ENCODE data around the gene GPR37L1.

GPR37L1 gene, protein sequence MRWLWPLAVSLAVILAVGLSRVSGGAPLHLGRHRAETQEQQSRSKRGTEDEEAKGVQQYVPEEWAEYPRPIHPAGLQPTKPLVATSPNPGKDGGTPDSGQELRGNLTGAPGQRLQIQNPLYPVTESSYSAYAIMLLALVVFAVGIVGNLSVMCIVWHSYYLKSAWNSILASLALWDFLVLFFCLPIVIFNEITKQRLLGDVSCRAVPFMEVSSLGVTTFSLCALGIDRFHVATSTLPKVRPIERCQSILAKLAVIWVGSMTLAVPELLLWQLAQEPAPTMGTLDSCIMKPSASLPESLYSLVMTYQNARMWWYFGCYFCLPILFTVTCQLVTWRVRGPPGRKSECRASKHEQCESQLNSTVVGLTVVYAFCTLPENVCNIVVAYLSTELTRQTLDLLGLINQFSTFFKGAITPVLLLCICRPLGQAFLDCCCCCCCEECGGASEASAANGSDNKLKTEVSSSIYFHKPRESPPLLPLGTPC

DNA sequence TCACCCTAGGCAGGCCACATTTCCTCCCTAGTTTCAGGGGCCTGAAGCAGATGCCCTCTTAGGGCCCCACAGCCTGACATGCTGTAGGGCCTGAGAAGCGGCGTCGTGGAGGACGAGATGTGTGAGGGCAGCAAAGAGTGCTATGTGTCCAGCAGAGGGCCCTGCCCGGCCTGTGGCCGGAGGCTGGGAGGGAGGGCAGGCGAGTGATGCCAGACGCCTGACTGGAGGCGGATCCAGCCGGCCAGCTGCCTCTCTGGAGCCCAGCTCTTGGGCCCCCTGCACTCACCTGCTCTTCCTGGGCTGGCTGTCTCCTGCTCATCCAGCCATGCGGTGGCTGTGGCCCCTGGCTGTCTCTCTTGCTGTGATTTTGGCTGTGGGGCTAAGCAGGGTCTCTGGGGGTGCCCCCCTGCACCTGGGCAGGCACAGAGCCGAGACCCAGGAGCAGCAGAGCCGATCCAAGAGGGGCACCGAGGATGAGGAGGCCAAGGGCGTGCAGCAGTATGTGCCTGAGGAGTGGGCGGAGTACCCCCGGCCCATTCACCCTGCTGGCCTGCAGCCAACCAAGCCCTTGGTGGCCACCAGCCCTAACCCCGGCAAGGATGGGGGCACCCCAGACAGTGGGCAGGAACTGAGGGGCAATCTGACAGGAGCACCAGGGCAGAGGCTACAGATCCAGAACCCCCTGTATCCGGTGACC is at the start of gene GPR37L1:
TSS of gene GPR37L1 (plus strand) at position 279 of the 697 bp plus-strand sequence. CDS start at position 326, 47 bp downstream.
- no peak for FAIRE-seq

DNA sequence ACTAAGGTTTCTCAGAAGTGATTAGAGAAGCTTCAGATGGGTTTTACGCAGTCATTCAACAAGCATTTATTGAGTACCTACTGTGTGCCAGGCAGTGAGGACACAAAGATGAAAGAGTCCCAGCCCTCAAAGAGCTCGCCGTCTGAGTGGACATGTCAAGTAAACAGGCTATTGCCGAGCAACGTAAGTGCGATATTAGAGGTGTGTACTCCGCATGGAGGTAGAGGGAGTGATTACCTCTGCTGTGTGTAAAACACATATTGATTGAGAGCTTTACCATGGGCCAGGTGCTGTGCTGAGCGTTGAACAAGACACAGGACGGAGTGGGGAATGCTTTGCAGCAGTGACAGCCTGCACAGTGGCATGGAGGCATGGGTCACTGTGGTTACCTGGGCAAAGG is 49.5 kb upstream of the GPR37L1 start:
- FAIRE-seq, result no peak

DNA sequence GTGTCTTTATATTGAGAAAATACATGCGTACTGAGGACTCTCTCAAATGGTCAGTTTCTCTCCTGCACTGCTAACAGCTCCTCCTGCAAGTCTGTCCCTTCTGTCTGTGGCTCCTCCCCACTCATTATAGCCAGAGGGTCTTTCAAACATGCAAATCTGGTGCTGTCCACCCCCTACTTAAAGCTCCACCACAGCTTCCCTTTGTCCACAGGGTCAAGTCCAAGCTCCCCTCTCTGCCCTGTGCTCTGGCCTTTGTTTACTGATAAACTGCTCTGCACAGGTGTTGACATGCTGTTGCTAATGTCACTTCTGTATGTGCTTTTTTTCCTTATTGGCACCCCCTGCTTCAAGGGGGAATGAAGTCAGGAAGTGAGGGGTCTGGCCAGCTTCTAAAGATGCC is 47.7 kb upstream of the GPR37L1 start:
- no peak for FAIRE-seq

DNA sequence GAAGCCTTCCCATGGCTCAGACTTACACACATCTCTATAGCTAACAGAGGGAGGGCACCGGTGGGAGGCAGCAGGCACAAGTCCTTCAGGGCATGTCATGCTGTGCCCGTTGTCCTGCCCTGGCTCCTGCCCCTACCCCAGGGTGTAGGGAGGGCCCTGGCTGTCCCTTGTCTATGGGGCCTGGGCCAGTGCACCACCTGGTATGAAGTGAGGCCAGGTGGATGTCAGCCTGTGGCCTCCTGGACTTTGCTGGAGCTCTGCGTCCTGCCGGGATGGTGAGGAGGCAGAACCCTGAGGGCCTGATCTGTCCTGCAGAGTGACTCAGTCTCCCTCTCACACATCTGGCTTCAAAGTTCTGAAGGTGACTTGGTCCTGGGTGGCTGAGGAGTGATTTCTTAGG is 47.3 kb upstream of the GPR37L1 start:
- FAIRE-seq, result no peak

DNA sequence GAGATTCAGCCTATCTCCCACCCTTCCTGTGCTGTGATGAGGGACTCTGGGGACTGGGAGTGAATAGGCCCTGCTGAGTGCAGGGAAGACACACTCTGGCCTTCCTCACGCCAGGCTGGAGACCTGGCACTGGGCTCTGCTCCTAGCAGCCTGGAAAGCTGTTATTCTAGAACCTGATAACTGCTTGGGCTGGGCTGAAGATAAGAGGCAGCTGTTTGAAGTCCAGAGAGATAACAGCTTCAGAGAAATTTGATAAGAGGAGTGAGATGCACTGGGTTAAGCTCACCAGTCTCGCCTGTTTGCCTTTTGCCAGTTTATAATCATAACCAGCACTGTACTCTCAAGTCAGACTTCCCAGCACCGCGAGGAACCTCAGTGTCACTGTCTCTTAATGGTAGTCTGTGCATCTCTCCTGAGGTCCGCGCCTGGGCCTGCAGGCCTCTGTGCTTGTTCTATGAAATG is 46.6 kb upstream of the GPR37L1 start:
- no peak for FAIRE-seq

DNA sequence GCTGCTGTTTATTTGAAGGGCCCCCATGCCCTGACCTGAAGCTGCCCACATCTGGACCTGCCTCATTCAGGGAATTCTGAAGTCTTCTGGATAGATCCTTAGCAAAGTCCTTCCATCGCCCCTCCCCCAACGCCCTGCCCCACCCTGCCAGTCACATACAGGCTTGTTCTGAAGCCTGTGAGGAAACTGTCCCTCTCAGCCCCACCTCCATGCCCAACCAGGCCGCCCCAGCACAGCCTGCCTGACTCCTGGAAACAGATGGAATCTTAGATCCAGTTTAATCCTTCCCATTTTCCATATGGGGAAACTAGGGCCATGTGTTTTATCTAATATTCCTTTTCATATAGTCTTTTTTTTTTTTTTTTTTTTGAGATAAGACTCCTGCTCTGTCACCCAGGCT is 44.5 kb upstream of the GPR37L1 start:
- FAIRE-seq, result no peak

DNA sequence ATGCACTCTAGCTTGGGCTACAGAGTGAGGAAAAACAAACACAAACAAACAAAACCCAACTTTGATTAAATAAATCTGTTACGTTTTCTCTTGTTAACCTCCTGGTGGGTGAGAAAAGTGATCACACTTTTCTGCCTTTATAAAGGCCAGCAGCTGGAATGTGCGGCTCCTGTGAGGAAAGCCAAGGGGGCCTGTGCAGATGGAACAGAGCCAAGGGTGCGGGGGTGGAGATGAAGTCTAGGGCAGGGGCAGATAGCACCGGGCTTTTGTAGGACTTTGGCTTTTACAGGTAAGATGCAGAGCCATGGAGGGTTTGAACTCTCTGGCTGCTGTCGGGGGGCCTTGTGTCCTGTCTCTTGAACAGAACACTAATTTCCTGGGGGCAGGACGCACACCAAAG is 40.7 kb upstream of the GPR37L1 start:
- FAIRE-seq, result no peak

DNA sequence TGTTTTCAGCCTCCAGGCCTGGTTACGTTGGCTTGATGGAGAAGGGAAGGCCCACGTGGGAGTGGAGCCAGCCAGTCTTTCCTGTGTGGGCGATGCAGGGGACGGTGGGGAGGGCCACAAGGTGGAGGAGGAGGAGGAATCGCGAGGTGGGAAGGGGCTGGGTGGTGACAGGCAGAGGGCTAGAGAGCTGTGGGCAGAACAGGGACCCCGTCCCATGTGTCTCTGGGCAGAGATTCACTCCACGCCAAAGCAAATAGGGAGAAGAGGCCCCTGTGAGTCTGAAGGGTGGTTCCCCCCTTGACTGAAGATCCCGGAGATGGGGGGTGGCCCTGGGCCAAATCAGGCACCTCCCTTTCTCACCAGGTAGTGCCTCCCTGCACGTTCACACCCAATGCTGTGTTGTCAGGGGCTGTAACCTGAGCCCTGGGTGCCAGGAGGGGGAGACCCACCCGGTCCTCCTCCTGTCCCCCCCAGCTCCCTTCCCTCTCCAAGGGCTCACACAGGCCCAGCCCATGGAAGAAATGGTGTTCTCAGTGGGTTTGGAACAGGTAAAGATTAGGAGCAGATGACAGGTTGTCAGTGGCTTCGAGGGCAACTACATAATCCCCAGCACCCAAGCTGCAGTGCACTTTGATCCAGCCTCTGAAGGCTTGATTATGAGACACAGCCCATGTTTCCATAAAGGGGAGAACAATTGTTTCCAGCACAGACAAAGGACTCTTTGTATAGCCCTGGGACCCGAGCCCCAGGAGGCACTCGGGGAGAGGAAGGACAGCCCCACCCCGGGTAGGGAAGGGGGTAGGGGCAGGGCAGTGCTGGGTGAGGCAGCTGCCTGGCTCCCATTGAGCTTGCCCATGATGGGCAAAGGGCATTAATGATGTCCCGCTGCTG is 37.7 kb upstream of the GPR37L1 start:
- FAIRE-seq, result no peak

DNA sequence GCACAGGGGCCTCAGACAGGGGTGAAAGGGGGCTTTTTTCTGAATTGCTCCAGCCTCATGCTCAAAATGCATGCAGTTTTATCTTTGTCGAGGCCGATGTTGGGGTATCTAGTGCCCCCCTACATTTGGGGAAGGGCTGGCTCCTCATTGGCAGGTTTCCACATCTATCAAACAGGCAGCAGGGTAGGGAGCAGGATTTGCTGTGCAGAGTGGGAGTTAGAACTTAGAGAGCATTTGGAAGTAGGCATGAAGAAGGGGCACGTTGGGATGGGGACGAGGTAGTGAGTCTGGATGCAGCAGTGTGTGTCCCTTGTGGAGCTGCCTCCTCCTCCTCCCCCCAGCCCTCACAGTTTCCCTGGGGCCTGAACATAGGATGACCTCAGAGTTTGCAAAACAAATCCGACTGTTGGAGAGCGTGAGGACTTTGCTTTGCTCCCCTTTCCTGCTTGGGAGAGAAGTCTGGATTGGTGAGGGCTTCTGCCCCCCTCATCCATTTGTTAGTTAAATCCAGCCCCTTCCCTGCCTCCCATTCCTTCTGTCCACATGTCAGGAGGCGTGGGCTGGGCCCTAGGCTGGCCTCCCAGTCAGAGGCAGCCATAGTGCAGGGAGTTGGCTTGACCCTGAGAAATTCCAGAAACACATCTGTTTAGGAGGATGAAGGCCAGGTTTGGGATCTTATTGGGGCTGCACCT is 36.9 kb upstream of the GPR37L1 start:
- FAIRE-seq, result no peak

DNA sequence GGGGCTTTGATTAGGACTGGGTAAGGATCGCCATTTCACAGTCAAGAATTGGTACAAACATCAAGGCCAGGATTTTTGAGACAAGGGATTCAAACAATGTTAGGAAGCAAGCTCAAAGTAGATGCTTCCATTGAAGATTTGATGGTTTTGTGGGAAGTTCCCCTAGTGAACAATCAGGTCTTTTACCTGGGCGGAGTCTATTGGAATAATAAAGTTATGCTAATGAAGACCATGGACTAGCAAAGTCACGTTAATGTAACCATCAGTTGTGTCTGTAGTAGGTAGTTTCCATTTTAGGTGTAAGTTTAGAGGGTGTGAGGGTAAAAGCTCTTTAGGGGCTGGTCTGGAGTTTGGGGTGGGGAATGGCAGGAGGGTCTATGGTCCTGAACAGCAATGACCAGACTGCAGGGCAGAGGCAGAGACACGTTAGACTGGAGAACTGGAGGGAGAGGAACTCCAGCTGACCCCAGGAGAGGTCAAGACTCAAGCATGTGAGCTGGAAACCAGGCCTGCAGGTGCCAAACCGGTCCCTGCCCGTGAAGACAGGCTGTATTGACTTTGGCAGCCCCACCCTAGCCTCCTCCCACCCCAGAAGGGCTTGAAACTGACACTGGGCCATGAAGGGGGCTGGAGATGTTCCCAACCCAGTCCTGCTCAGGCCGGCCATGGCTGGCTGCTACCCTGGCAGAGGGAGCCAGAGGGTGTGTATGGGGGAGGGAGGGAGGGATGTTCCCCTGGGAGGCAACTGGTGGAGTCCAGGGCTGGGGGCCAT is 36.0 kb upstream of the GPR37L1 start:
- FAIRE-seq, result no peak

DNA sequence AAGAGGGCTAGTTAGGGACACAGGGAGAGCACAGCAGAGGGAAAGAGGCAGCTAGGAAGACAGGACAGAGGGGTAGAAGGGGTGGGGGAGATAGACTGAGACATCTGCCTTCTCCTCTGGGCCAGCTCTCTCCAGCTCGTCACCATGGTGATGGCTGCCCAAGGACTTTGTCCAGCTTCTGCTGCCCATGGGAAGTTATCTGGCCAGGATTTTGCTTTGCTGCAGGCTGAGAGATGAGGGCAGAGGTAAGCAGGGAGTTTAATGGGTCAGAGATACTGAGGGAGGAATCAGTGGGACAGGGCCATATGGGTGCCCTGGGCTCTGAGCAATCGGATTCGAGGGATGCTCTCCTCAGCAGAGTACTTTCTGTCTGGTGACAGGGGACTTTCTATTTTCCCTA is 34.5 kb upstream of the GPR37L1 start:
- FAIRE-seq, result no peak

DNA sequence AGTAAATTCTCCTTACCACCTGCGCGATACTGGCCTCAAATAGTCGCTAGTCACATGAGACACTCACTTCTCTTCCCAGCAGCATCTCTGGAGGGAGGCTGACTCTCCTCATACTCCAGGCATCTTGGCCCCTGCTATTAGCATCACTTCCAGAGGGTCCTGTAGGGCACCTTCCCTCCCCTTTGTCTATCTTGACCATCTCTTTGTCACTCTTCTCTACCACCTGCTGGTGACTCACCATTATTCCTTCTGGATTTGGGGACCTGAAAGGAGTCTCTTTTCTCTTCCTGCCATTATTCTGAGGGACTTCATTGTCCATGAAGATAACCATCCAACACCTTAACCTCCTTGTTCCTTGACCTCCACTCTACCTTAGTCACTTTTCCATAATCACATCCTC is 31.7 kb upstream of the GPR37L1 start:
- FAIRE-seq, result no peak

DNA sequence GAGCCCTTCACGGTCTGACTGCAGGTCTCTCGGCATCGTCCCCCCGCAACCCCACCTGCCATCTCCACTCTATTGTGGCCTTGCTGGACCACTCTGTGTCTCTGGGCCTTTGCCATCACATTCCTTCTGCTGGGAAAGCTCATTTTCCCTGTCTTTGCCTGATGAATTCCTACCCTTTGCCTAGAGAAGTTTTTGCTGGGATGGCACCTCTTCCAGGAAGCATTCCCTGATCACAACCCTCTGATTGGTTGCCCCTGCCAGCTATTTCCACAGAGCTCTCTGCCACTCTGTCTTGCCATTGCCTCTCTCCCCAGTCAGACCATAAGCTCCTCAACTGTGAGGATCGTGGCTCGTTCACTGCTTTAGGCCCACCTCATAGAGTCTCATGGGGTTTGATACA is 28.9 kb upstream of the GPR37L1 start:
- FAIRE-seq, result no peak

DNA sequence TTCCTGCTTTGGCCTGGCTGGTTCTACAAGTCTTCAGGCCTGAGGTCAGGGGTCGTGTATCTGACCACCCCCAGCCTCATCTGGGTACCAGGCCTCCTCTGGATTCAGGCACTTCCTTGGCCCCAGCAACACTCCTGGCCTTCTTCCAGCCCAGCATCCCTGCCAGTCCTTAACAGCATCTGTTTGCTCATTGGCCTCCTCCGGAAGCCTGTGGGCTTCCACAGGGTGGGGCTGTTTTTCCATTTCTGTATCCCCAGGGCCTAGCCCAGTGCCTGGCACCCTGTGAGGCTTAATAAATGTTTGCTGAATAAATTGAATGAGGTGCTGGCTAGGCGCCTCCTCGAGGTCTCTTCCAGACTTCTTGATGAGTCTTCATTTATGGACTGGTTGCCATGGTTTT is 21.5 kb upstream of the GPR37L1 start:
- FAIRE-seq, result no peak

DNA sequence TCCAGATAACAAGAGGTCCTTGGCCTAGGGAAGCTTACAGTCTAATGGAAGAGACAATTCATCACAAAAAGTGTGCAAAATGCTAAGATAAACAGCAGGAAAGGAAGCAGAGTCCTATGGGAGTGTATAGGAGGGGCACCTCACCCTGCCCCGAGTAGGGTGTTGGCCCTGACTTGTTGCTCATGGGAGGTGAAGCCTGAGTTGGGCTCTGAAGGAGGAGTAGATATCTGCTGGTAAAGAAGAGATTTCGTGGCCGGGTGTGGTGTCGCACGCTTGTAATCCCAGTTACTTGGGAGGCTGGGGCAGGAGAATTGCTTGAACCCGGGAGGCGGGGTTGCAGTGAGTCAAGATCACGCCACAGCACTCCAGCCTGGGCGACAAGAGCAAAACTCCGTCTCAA is 18.6 kb upstream of the GPR37L1 start:
- no peak for FAIRE-seq

DNA sequence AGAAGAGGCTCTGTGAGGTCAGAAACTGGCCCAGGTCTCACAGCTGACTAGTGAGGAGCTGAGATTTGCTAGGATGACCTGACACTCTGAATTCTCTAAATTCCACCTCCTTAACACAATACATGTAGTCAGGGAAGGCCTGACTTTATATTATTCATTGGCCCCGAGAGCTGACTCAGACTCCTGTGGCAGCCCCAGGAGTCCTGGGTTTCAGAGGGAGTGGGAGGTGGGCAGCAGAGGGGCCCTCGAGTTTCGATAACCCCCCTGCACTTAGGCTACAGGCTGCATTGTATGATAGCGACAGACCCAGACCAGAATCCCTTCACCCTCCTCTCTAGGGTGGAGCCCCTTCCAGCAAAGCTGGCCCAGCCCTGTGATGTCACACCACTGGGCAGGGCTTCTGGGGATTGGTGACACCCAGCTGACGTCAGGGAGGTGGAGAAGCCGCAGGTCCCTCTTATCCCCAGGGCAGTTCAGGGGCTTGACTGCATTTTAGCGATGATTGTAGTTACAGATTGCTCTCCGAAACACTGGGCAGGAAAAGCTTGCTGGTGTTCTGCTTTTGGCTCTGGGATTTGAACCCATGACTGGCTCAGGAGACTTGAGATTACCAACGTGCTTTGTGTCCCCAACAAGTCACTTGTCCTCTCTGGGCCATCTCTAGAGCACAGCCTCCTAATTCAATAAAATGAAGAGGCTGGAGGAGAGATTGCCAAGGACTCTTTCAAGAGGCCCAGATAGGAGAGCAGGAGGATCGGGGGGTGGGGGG is 17.0 kb upstream of the GPR37L1 start:
- no peak for FAIRE-seq

DNA sequence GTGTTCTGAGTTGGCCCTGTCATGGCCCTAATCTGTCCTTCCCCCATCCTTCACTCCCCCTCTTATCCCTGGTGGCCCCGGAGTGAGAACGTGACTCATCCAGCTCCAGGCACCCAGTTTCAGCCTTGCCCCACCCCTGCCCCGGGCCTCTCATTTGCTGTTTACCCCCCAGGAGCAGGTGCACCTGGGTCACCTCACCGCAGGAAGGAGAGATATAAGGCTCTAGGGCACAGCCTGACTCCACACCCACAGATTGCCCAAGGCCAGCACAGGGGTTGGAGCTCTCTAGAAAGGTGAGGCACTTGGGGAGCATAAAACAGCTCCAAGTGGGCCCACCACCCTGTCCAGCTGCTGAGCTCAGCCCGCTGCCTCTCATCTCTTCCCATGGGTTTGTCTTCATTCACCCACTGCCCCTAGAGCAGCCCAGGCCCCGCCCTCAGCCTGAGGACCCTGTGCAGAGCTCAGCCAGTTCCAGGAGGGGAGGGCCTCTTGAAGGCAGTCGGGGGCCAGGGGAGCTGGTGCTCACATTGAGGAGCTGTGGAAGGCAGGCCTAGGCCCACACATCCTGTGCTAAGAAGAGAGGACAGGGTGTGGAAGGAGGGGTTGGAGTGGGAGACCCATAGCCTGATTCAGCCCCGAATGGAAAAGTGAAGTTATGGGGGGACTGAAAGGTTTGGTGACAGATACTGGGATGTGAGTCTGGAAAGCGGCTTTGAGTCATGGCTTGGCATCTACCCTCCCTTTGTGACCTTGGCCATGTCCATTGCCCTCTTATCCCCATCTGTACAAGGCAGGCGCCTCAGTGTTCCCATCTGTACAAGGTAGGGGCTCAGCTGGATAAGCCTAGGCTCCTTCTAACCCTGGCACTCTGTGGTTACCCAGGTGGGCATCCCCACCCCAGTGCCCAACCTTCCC is 16.1 kb upstream of the GPR37L1 start:
- no peak for FAIRE-seq

DNA sequence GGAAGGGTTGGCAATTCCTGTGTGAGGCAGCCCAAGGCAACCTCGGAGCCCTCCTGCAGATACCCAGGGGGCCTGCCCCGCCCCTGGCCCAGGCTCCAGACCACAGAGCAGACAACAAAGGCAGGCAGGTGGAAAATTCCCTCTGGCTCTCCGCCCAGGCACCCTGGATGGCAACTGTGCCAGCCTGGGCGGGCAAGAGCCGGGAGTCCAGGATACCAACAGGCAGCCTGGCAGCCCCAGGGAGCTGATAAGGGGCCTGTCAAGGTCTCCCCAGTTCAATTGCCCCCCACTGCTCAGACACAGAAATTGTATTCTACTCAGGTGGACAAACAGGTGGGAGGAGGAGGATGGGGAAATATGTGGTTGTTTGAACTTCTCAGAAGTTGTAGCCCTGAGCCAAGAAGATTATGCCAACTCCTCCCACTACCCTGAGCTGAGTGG is 15.4 kb upstream of the GPR37L1 start:
- no peak for FAIRE-seq

Data from colon (tissue), 2 donors.